ENCODE measurements around the gene CXXC5. TPM values are rescaled to one million over a fixed set of nuclear protein-coding genes. Genes with fewer than 3 reads are reported as not detected.

Gene CXXC5
- total and polyA plus RNA-seq, 2 experiments from 2014 or later = 90.9 to 106 TPM

DNA sequence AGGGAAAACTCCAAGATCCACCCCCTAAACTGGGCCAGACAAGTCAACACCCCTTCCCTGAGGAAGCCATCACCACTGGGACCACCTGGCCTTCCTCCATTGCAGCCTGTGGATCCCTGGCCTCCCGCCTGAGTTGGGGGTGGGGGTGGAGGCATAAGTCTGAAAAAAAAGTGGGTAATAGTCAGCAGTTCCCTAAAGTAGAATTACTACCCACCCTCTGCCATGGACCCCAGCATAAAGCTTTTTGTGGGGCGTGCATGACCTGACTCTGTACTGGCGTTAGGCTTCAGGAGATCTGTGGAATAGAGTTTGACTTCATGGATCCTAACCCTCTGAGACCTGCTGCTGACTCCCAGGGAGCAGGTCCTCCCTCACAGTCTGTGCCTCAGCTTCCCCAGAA, 2.0 kb upstream of the CXXC5 start:
- Histone ChIP-seq H3K27me3 (no peaks in the 10 kb centered on the region), H3K4me1 (ENCODE audit: insufficient read depth) (peaks cover 53% of the 10 kb centered on the region), H3K79me2 (peaks cover 27% of the 10 kb centered on the region), H3K36me3 (replicated peaks; ENCODE audit: insufficient read depth, low read depth) (no peaks in the 10 kb centered on the region), H3K9me2 (replicated peaks; ENCODE audit: insufficient read depth) (no peaks in the 10 kb centered on the region), H3K4me2 (no peak overlapping the region), H3K9me3 (ENCODE audit: low read depth) (no peaks in the 10 kb centered on the region), H3K27ac (no peak overlapping the region), H2AFZ (no peak overlapping the region), H3K4me3 (no peak overlapping the region), H4K20me1 (ENCODE audit: insufficient read depth, poor library complexity, severe bottlenecking) (no peaks in the 10 kb centered on the region)
- WGBS (ENCODE audit: low lambda C conversion rate, missing lambda C conversion rate) = 98% methylated on average over 3 of the region's 3 CpGs
- TF ChIP-seq EZH2 (IDR thresholded peaks at IDR 0.05; ENCODE audit: borderline replicate concordance) (no peak), EZH2phosphoT487 (IDR thresholded peaks at IDR 0.05; ENCODE audit: low read depth, severe bottlenecking, unreplicated experiment) (no peak)
- TF ChIP-seq, protein P1, sequence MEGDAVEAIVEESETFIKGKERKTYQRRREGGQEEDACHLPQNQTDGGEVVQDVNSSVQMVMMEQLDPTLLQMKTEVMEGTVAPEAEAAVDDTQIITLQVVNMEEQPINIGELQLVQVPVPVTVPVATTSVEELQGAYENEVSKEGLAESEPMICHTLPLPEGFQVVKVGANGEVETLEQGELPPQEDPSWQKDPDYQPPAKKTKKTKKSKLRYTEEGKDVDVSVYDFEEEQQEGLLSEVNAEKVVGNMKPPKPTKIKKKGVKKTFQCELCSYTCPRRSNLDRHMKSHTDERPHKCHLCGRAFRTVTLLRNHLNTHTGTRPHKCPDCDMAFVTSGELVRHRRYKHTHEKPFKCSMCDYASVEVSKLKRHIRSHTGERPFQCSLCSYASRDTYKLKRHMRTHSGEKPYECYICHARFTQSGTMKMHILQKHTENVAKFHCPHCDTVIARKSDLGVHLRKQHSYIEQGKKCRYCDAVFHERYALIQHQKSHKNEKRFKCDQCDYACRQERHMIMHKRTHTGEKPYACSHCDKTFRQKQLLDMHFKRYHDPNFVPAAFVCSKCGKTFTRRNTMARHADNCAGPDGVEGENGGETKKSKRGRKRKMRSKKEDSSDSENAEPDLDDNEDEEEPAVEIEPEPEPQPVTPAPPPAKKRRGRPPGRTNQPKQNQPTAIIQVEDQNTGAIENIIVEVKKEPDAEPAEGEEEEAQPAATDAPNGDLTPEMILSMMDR (IDR thresholded peaks at IDR 0.05; ENCODE audit: poor library complexity) = no peak
- no peak for DNase-seq (ENCODE audit: low spot score)

GRCh38 chr5:139646912-139647505, 1.1 kb upstream of the CXXC5 start:
- peaks cover 52% of the 10 kb centered on the region for H3K4me1 ChIP-seq (ENCODE audit: insufficient read depth)
- peak; percentile 54 for DNase-seq (ENCODE audit: low spot score)

GRCh38 chr5:139647506-139648204, 494 bp upstream of the CXXC5 start:
- Histone ChIP-seq H4K20me1 (ENCODE audit: insufficient read depth, poor library complexity, severe bottlenecking) (peaks cover 5% of the 10 kb centered on the region), H3K4me2 (peak overlapping the region; percentile 94), H3K4me3 (peak overlapping the region; percentile 97), H3K36me3 (replicated peaks; ENCODE audit: insufficient read depth, low read depth) (no peaks in the 10 kb centered on the region), H3K9me2 (replicated peaks; ENCODE audit: insufficient read depth) (no peaks in the 10 kb centered on the region), H3K27me3 (no peaks in the 10 kb centered on the region), H3K9me3 (ENCODE audit: low read depth) (no peaks in the 10 kb centered on the region), H2AFZ (peak overlapping the region; percentile 55), H3K79me2 (peaks cover 37% of the 10 kb centered on the region), H3K27ac (peak overlapping the region; percentile 93), H3K4me1 (ENCODE audit: insufficient read depth) (peaks cover 52% of the 10 kb centered on the region)
- TF ChIP-seq EZH2 (IDR thresholded peaks at IDR 0.05; ENCODE audit: borderline replicate concordance) = no peak
- 9% methylated on average over 46 of the region's 46 CpGs for WGBS (ENCODE audit: low lambda C conversion rate, missing lambda C conversion rate)
- DNase-seq (ENCODE audit: low spot score) = no peak

More at GRCh38 chr5:139646912-139647505, 1.1 kb upstream of the CXXC5 start:
- no peaks in the 10 kb centered on the region for H4K20me1 ChIP-seq (ENCODE audit: insufficient read depth, poor library complexity, severe bottlenecking)
- H3K4me3 ChIP-seq = peak overlapping the region; percentile 97
- H3K27ac ChIP-seq = peak overlapping the region; percentile 24
- peaks cover 31% of the 10 kb centered on the region for H3K79me2 ChIP-seq
- H3K36me3 ChIP-seq (replicated peaks; ENCODE audit: insufficient read depth, low read depth) = no peaks in the 10 kb centered on the region
- peak overlapping the region; percentile 94 for H3K4me2 ChIP-seq
- H2AFZ ChIP-seq = no peak overlapping the region
- H3K9me3 ChIP-seq (ENCODE audit: low read depth) = no peaks in the 10 kb centered on the region
- no peak for TF ChIP-seq EZH2 (IDR thresholded peaks at IDR 0.05; ENCODE audit: borderline replicate concordance)
- TF ChIP-seq EZH2phosphoT487 (IDR thresholded peaks at IDR 0.05; ENCODE audit: low read depth, severe bottlenecking, unreplicated experiment) = no peak
- TF ChIP-seq, protein P1 (IDR thresholded peaks at IDR 0.05; ENCODE audit: poor library complexity) = no peak
- no peaks in the 10 kb centered on the region for H3K9me2 ChIP-seq (replicated peaks; ENCODE audit: insufficient read depth)
- WGBS (ENCODE audit: low lambda C conversion rate, missing lambda C conversion rate) = 10% methylated on average over 24 of the region's 25 CpGs
- H3K27me3 ChIP-seq = no peaks in the 10 kb centered on the region
